ENCODE data around the gene CTSA. TPM values are rescaled to one million over a fixed set of nuclear protein-coding genes. Genes with fewer than 3 reads are reported as not detected.
"Not testable (repeated sequence)": the region's sequence is repeated elsewhere in the genome, so short reads cannot be mapped to it uniquely, and the experiment has no call there.

The CTSA gene
- total RNA-seq, 1 donor from 2014 or later = 69.0 TPM

DNA sequence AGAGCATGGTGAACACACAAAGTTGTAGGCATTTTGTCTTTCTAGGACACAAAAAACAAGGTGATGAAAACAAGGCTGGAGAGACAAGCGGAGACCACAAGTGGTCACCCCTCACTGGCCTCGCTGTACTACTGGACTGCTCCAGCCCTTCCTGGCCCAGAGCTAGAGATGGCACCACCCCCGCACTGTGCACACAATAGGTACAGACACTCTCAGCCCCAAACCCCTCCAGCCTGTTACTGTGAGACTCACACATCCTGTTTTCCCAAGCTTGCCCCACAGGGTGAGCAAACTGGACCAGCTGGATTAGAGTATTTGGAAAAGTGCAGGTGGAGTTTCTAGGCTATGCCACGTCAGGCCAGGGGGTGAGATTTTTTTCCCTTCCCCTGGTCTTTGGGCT, 18.5 kb upstream of the CTSA start:
- peaks cover 6% of the 10 kb centered on the region for H3K4me1 Mint-ChIP-seq (ENCODE audit: low read depth, unreplicated experiment)
- no peak overlapping the region for H3K27ac Mint-ChIP-seq (ENCODE audit: unreplicated experiment)
- H2AFZ ChIP-seq (ENCODE audit: low read depth, low read length) = no peak overlapping the region
- H3K27ac ChIP-seq (ENCODE audit: low read depth, low read length) = no peak overlapping the region
- H3K79me2 ChIP-seq (ENCODE audit: insufficient read depth, low read length) = no peaks in the 10 kb centered on the region
- no peak overlapping the region for H3K4me3 ChIP-seq (ENCODE audit: insufficient read depth, low read depth, low read length)
- peaks cover 5% of the 10 kb centered on the region for H3K4me1 ChIP-seq (ENCODE audit: insufficient read depth, low read length)
- no peaks in the 10 kb centered on the region for H3K36me3 ChIP-seq (ENCODE audit: insufficient read depth, low read length)
- H3K9me3 ChIP-seq (ENCODE audit: insufficient read depth, low read depth, low read length) = no peaks in the 10 kb centered on the region
- H3K4me3 Mint-ChIP-seq (ENCODE audit: unreplicated experiment) = no peak overlapping the region
- no peak overlapping the region for H3K9ac ChIP-seq (ENCODE audit: low read length)
- H3K27me3 ChIP-seq (ENCODE audit: insufficient read depth, low read length) = no peaks in the 10 kb centered on the region
- no peak overlapping the region for H3K4me2 ChIP-seq (ENCODE audit: low read length)
- H4K20me1 ChIP-seq (ENCODE audit: insufficient read depth, low read length) = no peaks in the 10 kb centered on the region
- no peak for TF ChIP-seq EZH2 (IDR thresholded peaks at IDR 0.05; ENCODE audit: insufficient read depth, low read length)
- no peak for TF ChIP-seq CTCF (IDR thresholded peaks at IDR 0.05; ENCODE audit: insufficient read depth, low read depth, low read length)
- DNase-seq (ENCODE audit: low read depth) (no peak), FAIRE-seq (no peak)
- no peaks in the 10 kb centered on the region for H3K9me3 Mint-ChIP-seq (ENCODE audit: unreplicated experiment)
- peaks cover 9% of the 10 kb centered on the region for H3K36me3 Mint-ChIP-seq (ENCODE audit: low read depth, unreplicated experiment)
- no peaks in the 10 kb centered on the region for H3K27me3 Mint-ChIP-seq (ENCODE audit: low read depth, unreplicated experiment)

- Histone ChIP-seq H3K79me2 (ENCODE audit: insufficient read depth, low read length) (no peaks in the 10 kb centered on the region), H3K36me3 (ENCODE audit: insufficient read depth, low read length) (no peaks in the 10 kb centered on the region), H3K9ac (ENCODE audit: low read length) (no peak overlapping the region), H2AFZ (ENCODE audit: low read depth, low read length) (no peak overlapping the region), H3K27me3 (ENCODE audit: insufficient read depth, low read length) (no peaks in the 10 kb centered on the region), H4K20me1 (ENCODE audit: insufficient read depth, low read length) (no peaks in the 10 kb centered on the region), H3K27ac (ENCODE audit: low read depth, low read length) (no peak overlapping the region), H3K4me3 (ENCODE audit: insufficient read depth, low read depth, low read length) (no peak overlapping the region), H3K4me1 (ENCODE audit: insufficient read depth, low read length) (no peaks in the 10 kb centered on the region), H3K9me3 (ENCODE audit: insufficient read depth, low read depth, low read length) (no peaks in the 10 kb centered on the region), H3K4me2 (ENCODE audit: low read length) (no peak overlapping the region)
- Mint-ChIP-seq H3K27me3 (ENCODE audit: low read depth, unreplicated experiment) (no peaks in the 10 kb centered on the region), H3K9me3 (ENCODE audit: unreplicated experiment) (no peaks in the 10 kb centered on the region), H3K36me3 (ENCODE audit: low read depth, unreplicated experiment) (peaks cover 13% of the 10 kb centered on the region), H3K4me3 (ENCODE audit: unreplicated experiment) (no peak overlapping the region), H3K4me1 (ENCODE audit: low read depth, unreplicated experiment) (no peaks in the 10 kb centered on the region), H3K27ac (ENCODE audit: unreplicated experiment) (no peak overlapping the region)
- FAIRE-seq = no peak
- no peak for DNase-seq (ENCODE audit: low read depth)
- TF ChIP-seq EZH2 (IDR thresholded peaks at IDR 0.05; ENCODE audit: insufficient read depth, low read length) (no peak), CTCF (IDR thresholded peaks at IDR 0.05; ENCODE audit: insufficient read depth, low read depth, low read length) (no peak)
Measured at GRCh38 chr20:45873409-45874103, 17.6 kb upstream of the CTSA start.

DNA sequence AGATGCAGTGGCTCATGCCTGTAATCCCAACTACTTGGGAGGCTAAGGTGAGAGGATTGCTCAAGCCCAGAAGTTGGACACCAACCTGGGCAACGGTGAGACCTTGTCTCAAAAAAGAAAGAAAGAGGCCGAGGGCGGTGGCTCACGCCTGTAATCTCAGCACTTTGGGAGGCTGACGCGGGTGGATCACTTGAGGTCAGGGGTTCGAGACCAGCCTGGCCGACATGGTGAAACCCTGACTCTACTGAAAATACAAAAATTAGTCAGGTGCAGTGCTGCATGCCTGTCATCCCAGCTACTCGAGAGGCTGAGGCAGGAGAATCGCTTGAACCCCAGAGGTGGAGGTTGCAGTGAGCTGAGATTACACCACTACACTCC, 17.0 kb upstream of the CTSA start:
- H2AFZ ChIP-seq (ENCODE audit: low read depth, low read length); H3K9me3 ChIP-seq (ENCODE audit: insufficient read depth, low read depth, low read length); H3K27ac ChIP-seq (ENCODE audit: low read depth, low read length); H3K9ac ChIP-seq (ENCODE audit: low read length); H3K4me1 Mint-ChIP-seq (ENCODE audit: low read depth, unreplicated experiment); H3K27me3 Mint-ChIP-seq (ENCODE audit: low read depth, unreplicated experiment); H3K27me3 ChIP-seq (ENCODE audit: insufficient read depth, low read length); H3K79me2 ChIP-seq (ENCODE audit: insufficient read depth, low read length); H3K4me3 Mint-ChIP-seq (ENCODE audit: unreplicated experiment); DNase-seq (ENCODE audit: low read depth); H3K4me2 ChIP-seq (ENCODE audit: low read length); H3K4me1 ChIP-seq (ENCODE audit: insufficient read depth, low read length); H3K27ac Mint-ChIP-seq (ENCODE audit: unreplicated experiment); H3K36me3 ChIP-seq (ENCODE audit: insufficient read depth, low read length); FAIRE-seq; H4K20me1 ChIP-seq (ENCODE audit: insufficient read depth, low read length); H3K9me3 Mint-ChIP-seq (ENCODE audit: unreplicated experiment); H3K4me3 ChIP-seq (ENCODE audit: insufficient read depth, low read depth, low read length): not testable (repeated sequence)
- H3K36me3 Mint-ChIP-seq (ENCODE audit: low read depth, unreplicated experiment) = peaks cover 13% of the 10 kb centered on the region

All from astrocyte (in vitro differentiated cells and primary cell).